GM21528 (cell line): ENCODE data around the gene RAB3IL1.
"Not testable (repeated sequence)": the region's sequence is repeated elsewhere in the genome, so short reads cannot be mapped to it uniquely, and the experiment has no call there.

ENCODE experiments used
- ATAC-seq: cut with Tn5 transposase; IDR thresholded peaks from one replicate; pipeline ENCODE4 v1.9.1; 2021; ENCODE audit warnings: mild to moderate bottlenecking, moderate library complexity; ENCODE audit not compliant: unreplicated experiment, low FRiP score

Gene RAB3IL1, protein sequence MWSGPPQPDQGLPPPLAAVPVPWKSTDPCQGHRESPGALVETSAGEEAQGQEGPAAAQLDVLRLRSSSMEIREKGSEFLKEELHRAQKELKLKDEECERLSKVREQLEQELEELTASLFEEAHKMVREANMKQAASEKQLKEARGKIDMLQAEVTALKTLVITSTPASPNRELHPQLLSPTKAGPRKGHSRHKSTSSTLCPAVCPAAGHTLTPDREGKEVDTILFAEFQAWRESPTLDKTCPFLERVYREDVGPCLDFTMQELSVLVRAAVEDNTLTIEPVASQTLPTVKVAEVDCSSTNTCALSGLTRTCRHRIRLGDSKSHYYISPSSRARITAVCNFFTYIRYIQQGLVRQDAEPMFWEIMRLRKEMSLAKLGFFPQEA

DNA sequence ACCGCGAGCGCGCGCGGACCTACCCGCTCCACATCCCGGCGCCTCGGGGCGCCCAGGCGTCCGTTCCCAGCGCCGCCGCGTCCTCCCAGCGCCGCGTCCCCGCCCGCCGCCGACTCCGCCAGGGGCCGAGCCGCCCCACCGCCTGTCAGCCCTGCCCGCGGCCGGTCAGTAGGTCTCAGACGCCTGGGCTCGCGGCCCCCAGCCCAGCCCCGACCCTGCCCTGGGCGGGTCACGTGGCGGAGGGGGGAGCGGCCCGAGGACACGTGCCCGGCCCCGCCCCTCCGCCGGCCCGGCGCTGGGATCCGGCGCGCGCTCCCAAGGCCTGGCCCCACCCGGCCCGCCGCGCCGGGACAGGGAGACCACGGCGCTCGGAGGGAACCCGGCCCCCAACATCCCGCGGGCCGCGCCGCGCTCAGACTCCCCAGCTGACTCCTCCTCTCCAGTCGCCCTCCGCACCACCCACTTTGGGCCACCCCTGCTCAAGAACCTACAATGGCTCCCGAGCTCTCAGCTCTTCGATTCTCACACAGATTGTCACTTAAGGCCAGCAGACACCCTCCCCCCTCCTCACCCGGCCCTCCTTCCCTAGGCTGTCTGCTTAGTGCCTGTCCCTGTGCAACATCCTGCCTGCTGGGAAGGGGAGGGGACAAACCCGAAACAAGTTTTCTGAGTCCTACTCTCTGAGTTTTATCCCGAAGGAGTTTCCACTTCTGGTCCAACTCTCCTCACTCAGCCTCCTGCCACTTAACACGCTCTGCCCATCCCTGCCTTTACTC is at the start of gene RAB3IL1:
RAB3IL1 (minus strand) TSS at position 233 of the 776 bp plus-strand sequence; CDS start at position 34, 199 bp downstream.
- no peak for ATAC-seq

DNA sequence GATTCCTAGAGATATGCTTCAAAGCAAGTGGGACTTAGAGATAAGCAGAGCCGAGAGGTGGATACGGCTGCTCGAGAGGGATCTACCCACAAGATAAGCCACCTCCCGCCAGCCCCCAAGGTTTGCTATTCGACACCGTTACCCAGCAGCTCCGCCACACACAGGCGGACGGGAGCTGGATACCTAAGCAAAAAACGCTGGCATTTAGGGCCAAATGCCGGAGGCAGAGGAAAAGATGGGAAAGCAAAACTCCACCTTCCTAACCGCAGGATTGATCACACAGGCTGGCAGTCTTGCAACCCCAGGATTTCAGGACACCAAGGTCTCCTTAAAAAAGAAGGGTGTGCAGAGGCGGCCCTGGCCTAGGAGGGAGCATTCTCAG is 49.4 kb upstream of the RAB3IL1 start:
- no peak for ATAC-seq

DNA sequence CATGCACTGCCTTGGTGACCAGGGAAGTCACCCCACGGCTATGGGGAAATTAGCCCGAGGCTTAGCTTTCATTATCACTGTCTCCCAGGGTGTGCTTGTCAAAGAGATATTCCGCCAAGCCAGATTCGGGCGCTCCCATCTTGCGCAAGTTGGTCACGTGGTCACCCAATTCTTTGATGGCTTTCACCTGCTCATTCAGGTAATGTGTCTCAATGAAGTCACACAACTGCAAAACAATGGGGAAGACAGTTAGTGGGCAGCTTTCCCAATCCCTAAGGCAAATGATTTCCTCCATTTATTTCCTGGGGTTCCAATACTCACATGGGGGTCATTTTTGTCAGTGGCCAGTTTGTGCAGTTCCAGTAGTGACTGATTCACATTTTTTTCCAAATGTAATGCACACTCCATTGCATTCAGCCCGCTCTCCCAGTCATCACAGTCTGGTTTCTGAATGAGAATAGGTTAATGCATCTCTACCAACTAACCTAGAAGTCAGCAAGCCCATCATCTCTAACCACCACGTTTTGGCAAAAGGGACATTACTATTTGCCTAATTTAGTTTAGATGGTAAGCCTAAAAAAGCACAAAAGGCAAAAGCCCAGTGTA is 47.4 kb upstream of the RAB3IL1 start:
- ATAC-seq: not testable (repeated sequence)

DNA sequence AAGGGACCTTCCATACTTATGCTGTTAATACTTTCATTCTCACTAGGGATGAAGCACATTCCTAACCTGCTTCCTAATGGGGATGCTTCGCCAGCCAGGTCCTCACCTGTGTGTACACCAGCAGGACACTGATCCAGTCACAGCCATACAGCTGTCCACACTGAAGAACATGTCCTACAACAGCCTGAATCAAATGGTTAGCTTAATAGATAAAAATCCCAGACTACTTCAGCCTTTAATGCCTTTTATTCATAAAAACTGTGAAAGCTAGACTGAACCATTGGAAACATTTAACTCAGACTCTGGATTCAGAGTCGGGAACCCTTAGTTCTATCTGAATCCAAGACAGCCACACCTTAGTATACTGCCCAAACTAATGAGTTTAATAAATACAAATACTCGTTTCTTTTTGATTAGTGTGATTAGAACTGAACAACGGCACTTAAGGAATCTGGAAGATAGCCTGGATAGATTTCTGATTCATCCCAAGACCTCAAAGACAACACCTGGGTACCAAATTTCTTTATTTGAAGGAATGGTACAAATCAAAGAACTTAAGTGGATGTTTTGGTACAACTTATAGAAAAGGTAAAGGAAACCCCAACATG is 46.8 kb upstream of the RAB3IL1 start:
- no peak for ATAC-seq

DNA sequence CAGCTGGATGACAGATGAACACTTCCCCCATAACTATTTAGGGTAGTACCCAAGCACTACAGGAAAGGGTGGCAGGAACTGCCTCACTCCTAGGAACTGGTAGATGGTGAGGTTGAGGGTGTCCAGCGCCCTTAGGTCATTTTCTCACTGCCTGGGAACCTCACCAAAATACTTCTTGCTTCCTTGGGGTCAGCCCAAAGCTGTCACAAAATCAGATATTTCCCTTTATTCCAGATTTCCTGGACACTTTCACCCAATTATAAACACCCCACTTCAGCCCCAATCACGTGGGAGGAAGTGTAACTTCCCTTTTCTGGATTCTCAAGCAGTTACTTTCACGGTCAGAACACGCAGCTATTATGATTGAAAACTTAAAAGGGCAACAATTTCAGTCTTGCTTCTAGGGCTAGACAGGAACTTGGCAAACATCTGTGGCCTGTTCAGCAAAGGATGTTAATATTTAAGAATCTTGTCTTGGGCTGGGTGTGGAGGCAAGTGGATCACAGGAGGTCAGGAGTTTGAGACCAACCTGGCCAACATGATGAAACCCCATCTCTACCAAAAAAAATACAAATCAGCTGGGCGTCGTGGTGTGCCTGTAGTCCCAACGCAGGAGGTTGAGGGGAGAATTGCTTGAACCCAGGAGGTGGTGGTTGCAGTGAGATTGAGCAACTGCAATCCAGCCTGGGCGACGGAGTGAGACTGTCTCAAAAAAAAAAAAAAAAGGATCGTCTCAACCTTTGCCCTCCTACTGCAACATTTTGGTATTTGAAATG is 46.1 kb upstream of the RAB3IL1 start:
- ATAC-seq: no peak

DNA sequence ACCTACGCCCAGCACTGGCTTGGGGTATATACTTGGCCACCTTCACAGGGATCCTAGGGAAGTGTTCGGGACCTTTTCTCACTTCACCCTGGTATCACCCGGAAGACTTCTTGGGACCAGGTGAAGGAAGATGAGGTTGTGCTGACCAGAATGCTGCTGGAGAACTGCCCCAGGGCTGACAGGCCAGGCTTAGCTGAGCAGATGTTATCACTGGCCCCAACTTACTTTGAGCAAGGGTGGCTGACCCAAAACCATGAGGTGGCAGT is 45.6 kb upstream of the RAB3IL1 start:
- no peak for ATAC-seq

DNA sequence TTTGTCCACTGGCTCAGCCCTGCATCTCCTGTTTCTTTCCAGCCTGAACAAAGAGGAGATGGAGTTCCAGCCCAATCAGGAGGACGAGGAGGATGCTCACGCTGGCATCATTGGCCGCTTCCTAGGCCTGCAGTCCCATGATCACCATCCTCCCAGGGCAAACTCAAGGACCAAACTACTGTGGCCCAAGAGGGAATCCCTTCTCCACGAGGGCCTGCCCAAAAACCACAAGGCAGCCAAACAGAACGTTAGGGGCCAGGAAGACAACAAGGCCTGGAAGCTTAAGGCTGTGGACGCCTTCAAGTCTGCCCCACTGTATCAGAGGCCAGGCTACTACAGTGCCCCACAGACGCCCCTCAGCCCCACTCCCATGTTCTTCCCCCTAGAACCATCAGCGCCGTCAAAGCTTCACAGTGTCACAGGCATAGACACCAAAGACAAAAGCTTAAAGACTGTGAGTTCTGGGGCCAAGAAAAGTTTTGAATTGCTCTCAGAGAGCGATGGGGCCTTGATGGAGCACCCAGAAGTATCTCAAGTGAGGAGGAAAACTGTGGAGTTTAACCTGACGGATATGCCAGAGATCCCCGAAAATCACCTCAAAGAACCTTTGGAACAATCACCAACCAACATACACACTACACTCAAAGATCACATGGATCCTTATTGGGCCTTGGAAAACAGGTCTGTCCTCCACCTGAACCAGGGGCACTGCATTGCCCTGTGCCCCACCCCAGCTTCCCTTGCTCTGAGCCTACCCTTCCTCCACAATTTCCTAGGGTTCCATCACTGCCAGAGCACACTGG is 45.0 kb upstream of the RAB3IL1 start:
- no peak for ATAC-seq

DNA sequence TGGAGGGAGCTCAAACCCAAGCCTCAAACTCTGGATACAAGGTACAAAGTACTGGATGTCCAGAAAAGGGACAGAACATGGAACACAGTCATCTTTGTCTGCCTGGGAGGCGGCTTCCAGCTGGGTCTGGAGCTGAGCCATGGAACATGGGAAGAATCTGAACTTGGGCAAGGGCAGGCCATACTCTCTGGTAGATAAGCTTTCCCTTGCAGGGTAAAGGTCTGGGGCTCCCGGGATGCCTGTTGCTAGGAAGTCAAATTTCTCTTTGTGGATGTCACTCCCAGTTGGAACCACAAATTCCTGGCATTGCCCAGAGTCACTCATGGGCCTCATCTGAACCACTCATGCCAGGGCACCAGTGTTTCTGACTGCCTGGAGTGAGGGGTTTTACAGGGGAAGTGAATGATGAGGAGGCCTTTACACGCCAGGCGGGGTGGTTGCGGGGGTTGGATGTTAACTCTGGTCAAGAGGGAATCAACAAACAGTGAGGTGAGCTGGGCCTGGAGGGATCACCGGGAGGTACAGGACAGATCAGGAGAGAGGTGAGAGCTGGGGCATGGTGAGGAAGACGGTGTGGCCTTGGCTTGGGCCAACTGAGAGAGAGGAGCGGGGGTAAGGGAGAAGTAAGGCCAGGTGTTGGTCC is 44.3 kb upstream of the RAB3IL1 start:
- ATAC-seq: no peak

DNA sequence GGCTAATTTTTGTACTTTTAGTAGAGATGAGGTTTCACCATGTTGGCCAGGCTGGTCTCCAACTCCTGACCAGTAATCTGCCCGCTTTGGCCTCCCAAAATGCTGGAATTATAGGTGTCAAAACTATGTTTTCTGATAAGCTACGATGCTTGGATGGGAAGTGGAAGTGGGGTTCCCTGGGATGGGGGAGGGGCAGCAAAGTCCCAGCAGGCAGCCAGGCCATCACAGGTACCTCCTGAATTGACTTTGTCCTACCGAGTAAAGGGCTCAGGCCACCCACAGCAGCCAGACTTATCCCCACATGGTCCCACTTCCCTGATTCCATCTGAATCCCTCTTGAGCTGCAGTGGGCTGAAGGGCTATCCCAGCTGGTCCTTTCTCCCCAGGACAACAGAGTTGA is 43.2 kb upstream of the RAB3IL1 start:
- no peak for ATAC-seq

DNA sequence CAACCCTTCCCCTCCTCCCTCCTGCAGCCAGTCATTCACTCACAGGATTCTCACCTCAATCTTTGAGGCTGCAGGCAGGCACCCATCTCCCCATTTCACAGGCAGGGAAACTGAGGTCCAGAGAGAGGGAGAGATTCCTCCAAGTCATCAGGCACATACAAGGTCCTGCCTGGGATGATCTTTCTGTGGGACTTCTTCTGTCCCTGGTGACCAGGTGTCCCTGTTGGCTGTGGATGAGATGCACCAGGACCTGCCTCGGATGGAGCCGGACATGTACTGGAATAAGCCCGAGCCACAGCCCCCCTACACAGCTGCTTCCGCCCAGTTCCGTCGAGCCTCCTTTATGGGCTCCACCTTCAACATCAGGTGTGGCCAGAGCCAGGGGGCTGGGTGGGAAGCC is 42.3 kb upstream of the RAB3IL1 start:
- ATAC-seq: no peak

DNA sequence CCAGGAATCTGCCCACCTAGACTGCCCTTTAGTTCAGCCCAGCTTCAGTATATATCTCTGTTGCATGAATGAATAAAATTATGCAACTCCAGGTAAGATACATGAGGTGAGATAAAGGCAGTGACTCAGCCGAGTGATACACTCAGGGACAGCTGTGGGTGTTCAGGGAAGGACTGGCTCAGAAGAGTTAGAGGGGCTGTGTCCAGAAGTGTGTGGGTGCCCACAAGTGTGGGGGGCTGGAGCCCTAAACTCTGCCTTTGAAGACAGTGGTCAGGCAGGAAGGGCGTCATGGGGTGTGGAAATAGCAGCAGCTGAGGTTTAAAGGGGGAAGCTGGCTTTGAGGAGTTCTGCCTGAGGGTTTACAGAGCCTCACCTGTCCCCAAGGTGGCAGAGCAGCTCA is 41.7 kb upstream of the RAB3IL1 start:
- no peak for ATAC-seq

DNA sequence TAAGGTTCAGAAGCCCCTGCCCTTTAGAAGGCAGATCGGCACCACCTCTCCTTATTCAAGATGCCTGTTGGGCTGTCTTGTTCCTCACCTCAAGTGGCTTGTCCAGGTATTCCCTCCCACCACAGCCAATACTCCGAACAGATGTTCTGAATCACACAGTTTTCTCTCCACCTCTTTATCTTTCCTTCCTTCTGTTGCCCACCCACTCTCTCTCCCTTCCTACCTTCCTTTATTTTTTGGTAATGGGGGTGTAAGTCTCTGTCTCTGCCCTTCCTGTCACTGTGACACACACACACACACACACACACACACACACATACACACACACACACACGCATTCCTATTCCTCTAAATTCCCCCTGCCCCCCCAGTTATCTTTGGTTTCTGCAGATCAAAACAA is 41.2 kb upstream of the RAB3IL1 start:
- ATAC-seq: no peak

DNA sequence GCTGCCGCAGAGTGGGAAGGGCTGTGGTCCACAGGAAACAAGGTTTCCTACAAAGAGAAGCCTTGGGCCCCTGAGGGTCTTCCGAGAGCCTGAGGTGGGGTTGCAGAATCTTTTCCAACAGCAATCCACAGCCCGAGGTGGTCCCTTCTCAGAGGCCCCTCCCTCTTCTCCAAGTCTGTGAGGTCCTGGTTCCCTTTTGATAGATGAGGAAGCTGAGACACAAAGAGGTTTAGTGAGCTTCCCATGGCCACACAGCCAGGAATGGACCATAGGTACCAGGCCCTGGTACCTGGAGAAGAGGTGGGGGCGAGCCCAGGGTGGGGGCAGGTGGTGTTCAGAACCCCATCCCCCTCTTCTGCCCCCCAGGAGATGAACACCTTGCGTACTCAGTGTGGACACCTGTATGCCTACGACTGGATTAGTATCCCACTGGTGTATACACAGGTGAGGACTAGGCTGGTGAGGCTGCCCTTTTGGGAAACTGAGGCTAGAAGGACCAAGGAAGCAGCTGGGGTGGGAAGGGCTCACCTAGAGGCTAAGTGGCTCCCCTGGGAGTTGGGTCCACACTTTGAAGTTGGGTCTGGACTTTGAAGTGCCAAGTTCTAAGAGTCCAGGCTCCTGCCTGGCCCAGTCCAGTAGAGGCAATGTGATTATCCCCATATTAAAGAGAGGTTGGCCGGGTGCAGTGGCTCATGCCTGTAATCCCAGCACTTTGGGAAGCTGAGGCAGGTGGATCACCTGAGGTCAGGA is 39.8 kb upstream of the RAB3IL1 start:
- no peak for ATAC-seq

DNA sequence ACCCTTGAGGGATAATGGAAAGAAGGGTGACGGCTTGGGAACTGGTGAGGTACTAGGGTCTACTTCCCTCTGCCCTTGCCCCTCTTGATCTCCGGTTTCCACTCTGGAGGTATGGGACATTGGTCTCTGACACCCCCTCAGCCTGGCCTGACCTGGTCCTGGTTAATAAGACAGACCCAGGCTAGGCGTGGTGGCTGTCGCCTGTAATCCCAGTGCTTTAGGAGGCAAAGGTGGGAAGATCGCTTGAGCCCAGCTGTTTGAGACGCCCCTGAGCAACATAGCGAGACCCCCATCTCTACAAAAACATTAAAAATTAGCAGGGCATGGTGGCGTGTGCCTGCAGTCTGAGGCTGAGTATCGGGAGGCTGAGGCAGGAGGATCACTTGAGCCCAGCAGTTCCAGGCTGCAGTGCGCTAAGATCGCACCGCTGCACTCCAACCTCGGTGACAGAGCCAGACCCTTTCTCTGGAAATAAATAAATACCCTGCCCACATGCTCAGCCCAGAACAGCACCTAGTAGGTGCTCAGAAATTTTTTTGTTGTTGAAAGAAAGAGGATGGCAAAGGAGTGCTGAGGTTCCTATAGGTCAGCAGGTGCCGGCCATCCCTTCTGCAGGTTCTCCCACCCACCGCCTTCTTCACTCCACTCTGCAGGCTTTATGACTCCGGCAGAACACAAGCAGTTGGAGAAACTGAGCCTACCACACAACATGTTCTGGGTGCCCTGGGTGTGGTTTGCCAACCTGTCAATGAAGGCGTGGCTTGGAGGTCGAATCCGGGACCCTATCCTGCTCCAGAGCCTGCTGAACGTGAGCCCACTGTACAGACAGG is 39.0 kb upstream of the RAB3IL1 start:
- ATAC-seq: no peak

DNA sequence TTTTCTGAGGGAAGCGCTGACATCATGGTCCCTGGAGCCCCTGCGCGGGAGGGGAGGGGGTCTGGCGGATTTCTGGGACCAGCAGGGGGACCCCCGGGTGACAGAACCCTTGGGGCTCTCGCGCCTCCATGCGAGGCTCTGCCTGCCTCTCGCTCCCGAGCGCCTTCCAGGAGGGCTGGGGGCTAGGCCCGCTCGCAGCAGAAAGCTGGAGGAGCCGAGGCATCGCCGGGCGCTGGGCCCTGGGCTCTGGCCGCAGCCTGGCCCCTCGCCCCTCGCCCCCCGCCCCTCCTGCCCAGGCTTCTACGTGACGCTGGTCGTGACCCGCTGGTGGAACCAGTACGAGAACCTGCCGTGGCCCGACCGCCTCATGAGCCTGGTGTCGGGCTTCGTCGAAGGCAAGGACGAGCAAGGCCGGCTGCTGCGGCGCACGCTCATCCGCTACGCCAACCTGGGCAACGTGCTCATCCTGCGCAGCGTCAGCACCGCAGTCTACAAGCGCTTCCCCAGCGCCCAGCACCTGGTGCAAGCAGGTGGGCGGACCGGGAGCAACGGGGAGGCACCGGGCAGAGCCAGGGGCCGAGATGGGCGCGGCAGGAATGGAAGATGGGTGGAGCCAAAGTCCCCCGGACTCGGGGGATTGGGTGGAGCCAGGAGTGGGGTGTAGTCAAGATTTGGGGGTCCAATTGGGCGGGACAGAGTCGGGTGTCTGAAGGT is 38.2 kb upstream of the RAB3IL1 start:
- ATAC-seq: no peak

DNA sequence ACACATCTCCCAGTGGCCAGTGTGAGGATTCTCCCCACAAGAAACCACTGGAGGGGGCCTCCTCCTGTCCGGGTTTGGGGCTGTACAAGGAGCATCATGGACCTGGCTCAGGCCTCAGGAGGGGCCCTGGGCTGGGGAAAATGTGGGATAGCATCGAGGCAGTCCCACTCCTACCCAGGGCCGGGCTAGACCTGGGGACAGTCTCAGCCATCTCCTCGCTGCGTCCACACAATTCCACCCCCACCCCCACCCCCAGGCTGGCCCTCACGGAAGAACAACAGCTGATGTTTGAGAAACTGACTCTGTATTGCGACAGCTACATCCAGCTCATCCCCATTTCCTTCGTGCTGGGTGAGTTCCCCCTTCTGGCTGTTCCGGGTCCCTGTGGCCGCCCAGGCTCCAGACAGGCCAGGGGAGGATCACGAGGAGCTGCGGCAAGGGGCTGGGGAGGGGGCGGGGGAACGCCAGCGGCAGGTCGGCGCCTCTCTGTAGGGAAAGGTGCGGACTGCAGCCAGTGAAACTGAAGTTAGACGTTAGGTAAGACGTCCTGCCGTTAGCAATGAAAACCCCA is 37.6 kb upstream of the RAB3IL1 start:
- ATAC-seq: no peak
